Prostate gland (tissue), 2 donors: ENCODE results near the gene MDFI. TPM values are rescaled to one million over a fixed set of nuclear protein-coding genes. Genes with fewer than 3 reads are reported as not detected.

Experiments
- DNase-seq: peaks from one replicate; pipeline ENCODE4 v3.0.0-alpha.2; 2019; ENCODE audit warnings: low spot score
- H3K27ac ChIP-seq, 2 donors: fragments of 200-600 bp; sonication (generic); 2 replicates each; pipeline ENCODE4 v1.5.1; 2017 to 2019
- H3K27me3 ChIP-seq: fragments of 200-600 bp; sonication (generic); replicated peaks from 2 replicates; pipeline ENCODE4 v1.5.1; 2019; ENCODE audit not compliant: insufficient read depth
- H3K36me3 ChIP-seq, 2 donors: fragments of 200-600 bp; sonication (generic); 1 replicate in 1 of 2; 2 replicates in 1 of 2; pipeline versions ENCODE4 v1.5.1 to v1.8.1; 2017 to 2019
- H3K4me1 ChIP-seq: fragments of 200-600 bp; sonication (generic); replicated peaks from 2 replicates; pipeline ENCODE4 v1.5.1; 2019
- H3K4me3 ChIP-seq, 2 donors: fragments of 200-600 bp; sonication (generic); 2 replicates each; pipeline ENCODE4 v1.5.1; 2017 to 2019
- H3K9me3 ChIP-seq: fragments of 200-600 bp; sonication (generic); 2 replicates; pipeline ENCODE4 v1.5.1; 2017
- POLR2A ChIP-seq: fragments of 450-650 bp; IDR thresholded peaks from one replicate; pipeline ENCODE4 v1.6.1; 2016; ENCODE audit warnings: antibody characterized with exemption, mild to moderate bottlenecking
- POLR2AphosphoS5 ChIP-seq: sonication (generic); formaldehyde crosslinking; IDR thresholded peaks from one replicate; pipeline ENCODE4 v1.6.1; 2017; ENCODE audit warnings: antibody characterized with exemption
- WGBS: methylation state at CpG from one replicate; pipeline ENCODE4 v1.1.5; 2018; 5-methylcytosine and 5-hydroxymethylcytosine counted together
- intact Hi-C: fragments of 100-400 bp; cut with DNase I; formaldehyde crosslinking; loops from one replicate; pipeline ENCODE4 v1.14.2; 2022
- total RNA-seq, 2 donors: library from RNA; depleted of rRNA; stranded (reverse); fragments of >200 nt; gene quantifications; one replicate each; pipeline ENCODE4 v1.1.0, GENCODE V29; 2016
- TF ChIP-seq, protein P1 (sequence below), 4 experiments: fragments of 200-600 bp in 2 of 4; fragments of 450-650 bp in 2 of 4; sonication (generic) in 2 of 4; IDR thresholded peaks; 1 replicate in 3 of 4; 2 replicates in 1 of 4; pipeline ENCODE4 v1.5.1; 2016 to 2019; ENCODE audit warnings: antibody characterized with exemption in 4 of 4, mild to moderate bottlenecking in 2 of 4, moderate library complexity in 2 of 4

Gene MDFI
- total RNA-seq, 2 donors from 2014 or later, result 31.8 to 77.9 TPM

DNA sequence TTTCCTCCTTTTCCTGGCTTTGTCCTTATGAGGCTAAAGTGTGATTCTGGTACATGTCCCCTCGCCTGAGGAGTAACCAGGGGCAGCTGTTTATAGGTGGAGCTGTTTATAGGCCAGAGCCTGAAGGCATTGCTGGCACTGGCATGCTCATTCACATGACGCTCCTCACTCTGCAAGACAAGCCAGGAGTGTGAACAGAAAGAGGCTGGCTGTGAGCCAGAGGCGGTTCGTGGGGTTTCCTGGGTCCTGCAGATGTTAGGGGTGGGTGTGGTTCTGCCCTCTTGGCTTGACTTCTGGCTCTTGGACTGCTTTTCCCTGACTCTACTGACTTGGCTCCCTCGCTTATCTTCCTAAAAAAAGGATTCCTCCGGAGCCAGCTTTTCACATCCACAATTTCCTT, 12.8 kb upstream of the MDFI start:
- TF ChIP-seq, protein P1, sequence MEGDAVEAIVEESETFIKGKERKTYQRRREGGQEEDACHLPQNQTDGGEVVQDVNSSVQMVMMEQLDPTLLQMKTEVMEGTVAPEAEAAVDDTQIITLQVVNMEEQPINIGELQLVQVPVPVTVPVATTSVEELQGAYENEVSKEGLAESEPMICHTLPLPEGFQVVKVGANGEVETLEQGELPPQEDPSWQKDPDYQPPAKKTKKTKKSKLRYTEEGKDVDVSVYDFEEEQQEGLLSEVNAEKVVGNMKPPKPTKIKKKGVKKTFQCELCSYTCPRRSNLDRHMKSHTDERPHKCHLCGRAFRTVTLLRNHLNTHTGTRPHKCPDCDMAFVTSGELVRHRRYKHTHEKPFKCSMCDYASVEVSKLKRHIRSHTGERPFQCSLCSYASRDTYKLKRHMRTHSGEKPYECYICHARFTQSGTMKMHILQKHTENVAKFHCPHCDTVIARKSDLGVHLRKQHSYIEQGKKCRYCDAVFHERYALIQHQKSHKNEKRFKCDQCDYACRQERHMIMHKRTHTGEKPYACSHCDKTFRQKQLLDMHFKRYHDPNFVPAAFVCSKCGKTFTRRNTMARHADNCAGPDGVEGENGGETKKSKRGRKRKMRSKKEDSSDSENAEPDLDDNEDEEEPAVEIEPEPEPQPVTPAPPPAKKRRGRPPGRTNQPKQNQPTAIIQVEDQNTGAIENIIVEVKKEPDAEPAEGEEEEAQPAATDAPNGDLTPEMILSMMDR (IDR thresholded peaks at IDR 0.05), result no peak
- TF ChIP-seq POLR2AphosphoS5, result no peak
- no peak for TF ChIP-seq POLR2A

DNA sequence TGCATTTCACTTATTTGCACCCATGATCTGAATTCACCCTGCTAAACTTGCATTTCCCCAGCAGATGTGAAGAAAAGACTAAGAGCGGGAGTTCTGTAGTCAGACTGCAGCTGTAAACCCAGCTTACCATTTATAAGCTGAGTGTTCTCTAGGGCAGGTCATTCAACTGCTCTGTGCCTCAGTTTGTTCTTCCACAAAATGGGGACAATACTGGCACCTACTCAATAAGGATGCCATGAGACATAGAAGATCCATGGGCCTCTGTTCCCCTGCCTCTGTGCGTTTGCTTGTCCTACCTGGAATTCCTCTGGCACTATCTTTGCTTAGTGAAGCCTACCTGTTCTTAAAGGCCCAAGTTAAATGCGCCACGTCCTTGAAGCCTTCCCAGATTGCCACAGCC, 12.2 kb upstream of the MDFI start:
- Histone ChIP-seq H3K27me3 (no peaks in the 10 kb centered on the region), H3K27ac (no peak overlapping the region), H3K36me3 (no peaks in the 10 kb centered on the region), H3K9me3 (no peaks in the 10 kb centered on the region), H3K4me1 (no peaks in the 10 kb centered on the region), H3K4me3 (no peak overlapping the region)
- TF ChIP-seq POLR2A, result no peak
- TF ChIP-seq, protein P1 (IDR thresholded peaks at IDR 0.05), result no peak
- TF ChIP-seq POLR2AphosphoS5, result no peak
- intact Hi-C loops, result no loop called here
- WGBS, result 95% methylated on average over 4 of the region's 4 CpGs
- DNase-seq, result no peak

More for the DNA sequence above, 12.8 kb upstream of the MDFI start:
- Histone ChIP-seq H3K27me3 (no peaks in the 10 kb centered on the region), H3K27ac (no peak overlapping the region), H3K36me3 (no peaks in the 10 kb centered on the region), H3K4me1 (no peaks in the 10 kb centered on the region), H3K9me3 (no peaks in the 10 kb centered on the region), H3K4me3 (no peak overlapping the region)
- intact Hi-C loops, result no loop called here
- WGBS, result 28% methylated on average over 6 of the region's 6 CpGs
- peak; percentile 39 for DNase-seq

DNA sequence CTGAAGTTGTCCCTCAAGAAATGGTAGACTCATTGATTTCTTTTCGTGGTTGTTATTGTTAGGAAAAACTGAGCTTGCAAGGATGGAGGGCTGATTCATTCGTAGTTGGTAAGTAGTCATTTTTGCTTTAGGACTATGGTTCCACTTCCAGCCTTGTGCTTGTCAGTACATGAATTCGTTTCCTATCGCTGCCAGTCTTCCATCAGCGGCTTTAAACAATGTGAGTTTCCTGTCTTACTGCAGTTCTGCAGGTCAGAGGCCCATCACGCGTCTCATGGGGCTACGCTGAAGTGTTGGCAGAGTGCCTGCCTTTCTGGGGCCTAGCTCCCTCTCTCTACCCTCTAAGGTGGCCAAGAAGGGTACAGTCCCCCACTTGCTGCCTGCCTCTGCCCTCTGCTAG, 11.4 kb upstream of the MDFI start:
- Histone ChIP-seq H3K4me1 (no peaks in the 10 kb centered on the region), H3K4me3 (no peak overlapping the region), H3K9me3 (no peaks in the 10 kb centered on the region), H3K27me3 (no peaks in the 10 kb centered on the region), H3K27ac (no peak overlapping the region), H3K36me3 (no peaks in the 10 kb centered on the region)
- TF ChIP-seq, protein P1 (IDR thresholded peaks at IDR 0.05), result no peak
- TF ChIP-seq POLR2A, result no peak
- TF ChIP-seq POLR2AphosphoS5, result no peak
- 40% methylated on average over 8 of the region's 8 CpGs for WGBS
- intact Hi-C loops, result no loop called here
- no peak for DNase-seq

DNA sequence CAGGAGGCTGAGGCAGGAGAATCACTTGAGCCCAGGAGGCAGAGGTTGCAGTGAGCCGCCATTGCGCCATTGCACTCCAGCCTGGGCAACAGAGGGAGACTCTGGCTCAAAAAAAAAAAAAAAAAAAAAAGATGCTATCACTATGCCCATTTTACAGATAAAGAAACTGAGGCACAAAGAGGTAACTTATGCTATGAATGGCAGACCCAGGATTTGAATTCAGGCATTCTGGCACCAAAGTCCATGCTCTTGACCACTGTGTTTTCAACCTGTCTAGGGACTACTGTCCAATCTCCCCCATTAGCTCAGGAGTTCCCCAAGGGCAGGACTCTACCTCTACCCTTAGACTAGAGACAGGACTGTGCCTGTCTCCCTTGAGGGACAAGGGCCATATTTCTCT, 9.1 kb upstream of the MDFI start:
- no peak overlapping the region for H3K4me3 ChIP-seq
- DNase-seq, result no peak
- WGBS, result 97% methylated on average over 2 of the region's 2 CpGs
- no peaks in the 10 kb centered on the region for H3K4me1 ChIP-seq
- no peaks in the 10 kb centered on the region for H3K36me3 ChIP-seq
- H3K27ac ChIP-seq, result no peak overlapping the region
- H3K9me3 ChIP-seq, result no peaks in the 10 kb centered on the region
- no peaks in the 10 kb centered on the region for H3K27me3 ChIP-seq
- intact Hi-C loops, result no loop called here
- TF ChIP-seq, protein P1 (IDR thresholded peaks at IDR 0.05), result no peak
- no peak for TF ChIP-seq POLR2AphosphoS5
- TF ChIP-seq POLR2A, result no peak

DNA sequence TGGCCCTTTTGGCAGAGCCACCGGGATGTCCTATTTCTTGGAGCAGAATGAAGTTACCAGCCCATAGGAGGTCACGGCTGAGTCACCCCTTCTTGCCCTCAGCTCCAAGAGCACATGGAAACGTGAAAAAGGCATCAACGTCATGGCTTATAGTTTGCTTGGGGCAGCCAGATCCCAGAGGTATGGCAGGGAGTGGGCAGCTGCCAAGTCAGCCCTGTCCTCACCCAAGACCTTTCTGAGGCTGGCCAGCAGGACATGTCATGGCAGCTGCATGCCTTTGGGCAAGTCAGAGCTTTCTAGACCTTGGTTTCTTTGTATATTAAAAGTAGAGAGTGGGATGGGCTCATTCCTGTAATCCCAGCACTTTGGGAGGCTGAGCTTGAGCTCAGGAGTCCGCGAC, 8.2 kb upstream of the MDFI start:
- Histone ChIP-seq H3K4me3 (no peak overlapping the region), H3K27ac (no peak overlapping the region), H3K4me1 (no peaks in the 10 kb centered on the region), H3K36me3 (no peaks in the 10 kb centered on the region), H3K27me3 (no peaks in the 10 kb centered on the region), H3K9me3 (no peaks in the 10 kb centered on the region)
- TF ChIP-seq POLR2AphosphoS5 (no peak), POLR2A (no peak)
- TF ChIP-seq, protein P1 (IDR thresholded peaks at IDR 0.05), result no peak
- DNase-seq, result no peak
- 93% methylated on average over 6 of the region's 6 CpGs for WGBS
- intact Hi-C loops, result no loop called here
